HG02763 (cell line): ENCODE measurements around the gene ZNF628.
"Not testable (repeated sequence)": the region's sequence is repeated elsewhere in the genome, so short reads cannot be mapped to it uniquely, and the experiment has no call there.

Experiments used
- ATAC-seq: cut with Tn5 transposase; IDR thresholded peaks from one replicate; pipeline ENCODE4 v1.9.1; 2021; ENCODE audit warnings: mild to moderate bottlenecking, moderate library complexity; ENCODE audit not compliant: unreplicated experiment

The ZNF628 gene

DNA sequence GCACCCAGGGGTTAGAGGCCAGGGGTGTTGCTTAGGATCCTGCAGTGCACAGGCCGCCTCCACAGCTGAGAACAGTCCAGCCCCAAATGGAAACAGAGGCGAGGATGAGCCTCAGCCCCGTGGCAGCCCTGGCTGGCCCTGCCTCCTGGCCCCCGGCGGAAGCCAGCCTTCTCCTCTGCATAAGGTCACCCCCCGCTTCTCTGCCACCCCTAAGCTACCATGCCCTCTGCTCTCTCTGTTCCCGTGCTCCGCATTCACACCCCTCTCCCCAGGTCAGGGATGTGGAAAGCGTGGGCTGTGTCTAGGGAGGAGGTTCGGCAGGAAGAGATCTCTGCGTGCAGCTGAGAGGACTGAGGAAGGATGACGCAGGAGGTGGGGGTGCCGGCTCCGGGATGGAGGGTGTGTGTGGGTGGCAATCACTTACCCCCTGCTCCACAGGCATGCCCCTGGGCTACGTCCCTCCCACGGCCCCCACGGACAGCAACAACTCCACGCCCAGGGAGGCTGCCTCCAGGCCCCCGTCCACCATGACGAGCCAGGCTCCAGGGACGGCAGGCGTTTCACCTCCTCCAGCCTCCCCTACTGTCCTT, 17.9 kb downstream of the ZNF628 start:
- ATAC-seq = no peak

DNA sequence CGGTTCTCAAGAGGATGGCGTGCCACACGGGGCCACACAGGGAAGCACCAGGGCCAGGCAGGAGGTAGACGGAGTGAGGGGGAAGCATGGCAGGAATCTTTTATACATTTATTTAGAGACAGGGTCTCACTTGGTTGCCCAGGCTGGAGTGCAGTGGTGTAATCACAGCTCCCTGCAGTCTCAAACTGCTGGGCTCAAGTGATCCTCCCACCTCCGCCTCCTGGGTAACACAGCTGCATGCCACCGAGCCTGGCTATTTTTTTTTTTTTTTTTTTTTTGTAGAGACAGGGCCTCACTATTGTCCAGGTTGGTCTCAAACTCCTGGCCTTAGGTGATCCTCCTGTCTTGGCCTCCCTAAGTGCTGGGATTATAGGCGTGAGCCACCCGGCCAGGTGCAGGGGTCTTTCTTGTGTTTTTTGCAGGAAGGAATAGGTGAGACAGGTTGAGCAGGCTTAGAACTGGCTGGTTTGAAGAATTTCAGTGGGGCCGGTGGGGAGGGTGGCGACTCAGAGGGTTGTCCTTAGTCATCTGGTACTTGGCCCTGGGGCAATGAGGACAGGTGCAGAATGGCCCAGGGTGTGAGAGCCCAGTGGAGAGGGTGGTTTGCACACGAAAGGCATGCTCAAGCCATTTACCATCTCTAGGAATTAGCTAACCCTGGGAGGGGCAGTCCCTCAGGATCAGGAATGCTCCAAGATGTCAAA, 19.4 kb downstream of the ZNF628 start:
- ATAC-seq = no peak

DNA sequence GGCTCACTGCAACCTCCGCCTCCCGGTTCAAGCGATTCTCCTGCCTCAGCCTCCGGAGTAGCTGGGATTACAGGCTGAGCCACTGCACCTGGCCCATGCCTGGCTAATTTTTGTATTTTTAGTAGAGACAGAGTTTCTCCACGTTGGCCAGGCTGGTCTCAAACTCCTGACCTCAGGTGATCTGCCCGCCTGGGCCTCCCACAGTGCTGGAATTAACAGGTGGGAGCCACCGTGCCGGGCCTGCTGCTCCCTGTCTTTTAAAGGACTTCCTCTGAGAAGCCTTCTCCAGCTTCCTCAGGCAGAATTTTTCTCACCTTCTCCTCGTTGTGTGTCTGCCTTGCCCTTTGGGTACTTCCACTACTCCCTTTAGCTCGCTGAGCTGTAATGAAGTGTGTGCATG, 20.4 kb downstream of the ZNF628 start:
- ATAC-seq = not testable (repeated sequence)

DNA sequence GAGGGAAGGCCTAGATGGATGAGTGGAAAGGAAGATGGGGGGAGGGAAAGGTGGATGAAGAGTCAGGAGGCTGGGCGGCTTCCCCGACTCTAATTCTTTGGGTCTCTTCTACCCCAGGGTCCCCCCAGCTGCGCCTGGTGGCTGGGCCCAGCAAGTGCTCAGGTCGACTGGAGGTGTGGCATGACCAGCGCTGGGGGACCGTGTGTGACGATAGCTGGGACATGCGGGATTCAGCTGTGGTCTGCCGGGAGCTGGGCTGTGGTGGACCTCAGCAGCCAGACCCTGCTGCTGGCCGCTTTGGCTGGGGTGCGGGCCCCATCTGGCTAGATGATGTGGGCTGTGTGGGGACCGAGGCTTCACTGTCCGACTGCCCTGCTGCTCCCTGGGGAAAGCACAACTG, 21.3 kb downstream of the ZNF628 start:
- ATAC-seq = no peak

DNA sequence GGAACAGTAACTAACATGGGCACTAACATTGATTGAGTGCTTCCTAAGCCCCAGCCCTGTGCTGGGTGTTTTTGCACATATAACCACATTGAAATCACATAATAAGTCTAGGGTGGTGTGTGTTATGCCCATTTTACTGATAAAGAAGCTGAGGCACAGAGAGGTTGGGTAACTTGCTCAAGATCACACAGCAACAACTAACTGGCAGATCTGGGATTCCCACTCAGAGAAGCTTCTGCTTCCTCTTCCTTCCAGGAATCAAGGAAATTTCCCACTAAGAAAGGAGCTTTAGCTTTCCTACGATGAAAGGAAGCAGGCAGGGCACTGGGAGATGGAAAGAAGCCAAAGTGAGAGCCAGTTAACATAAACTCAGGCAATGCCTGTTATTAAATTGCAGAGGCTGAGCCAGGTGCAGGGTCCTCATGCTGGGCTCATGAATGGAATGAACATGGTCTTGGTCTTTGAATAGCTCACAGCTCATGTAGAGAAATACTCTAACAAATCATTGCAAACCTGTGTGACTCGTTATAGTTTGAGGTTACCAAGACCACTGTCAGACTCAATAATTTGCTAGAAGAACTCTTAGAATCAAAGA, 21.9 kb downstream of the ZNF628 start:
- ATAC-seq = no peak

DNA sequence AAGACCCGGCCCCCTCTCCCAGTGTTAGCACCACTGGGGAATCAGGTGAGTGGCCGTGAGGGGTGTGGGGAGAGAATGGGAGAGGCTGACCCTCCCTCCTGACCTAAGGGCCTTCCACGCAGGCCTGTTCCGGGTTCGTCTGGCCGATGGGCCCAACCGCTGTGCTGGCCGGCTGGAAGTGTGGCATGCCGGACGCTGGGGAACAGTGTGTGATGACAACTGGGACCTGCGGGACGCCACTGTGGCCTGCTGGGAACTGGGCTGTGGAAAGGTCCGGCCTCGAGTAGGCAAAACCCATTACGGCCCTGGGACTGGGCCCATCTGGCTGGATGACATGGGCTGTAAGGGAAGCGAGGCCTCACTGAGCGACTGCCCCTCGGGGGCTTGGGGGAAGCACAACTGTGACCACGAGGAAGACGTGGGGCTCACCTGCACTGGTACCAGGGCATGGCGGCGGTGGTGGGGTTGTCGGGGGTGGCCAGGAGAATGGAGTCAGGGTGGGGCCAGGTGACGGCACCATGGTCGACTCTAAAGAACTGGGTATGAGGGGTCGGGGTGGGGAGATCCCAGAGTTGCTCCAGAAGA, 24.0 kb downstream of the ZNF628 start:
- ATAC-seq = no peak

DNA sequence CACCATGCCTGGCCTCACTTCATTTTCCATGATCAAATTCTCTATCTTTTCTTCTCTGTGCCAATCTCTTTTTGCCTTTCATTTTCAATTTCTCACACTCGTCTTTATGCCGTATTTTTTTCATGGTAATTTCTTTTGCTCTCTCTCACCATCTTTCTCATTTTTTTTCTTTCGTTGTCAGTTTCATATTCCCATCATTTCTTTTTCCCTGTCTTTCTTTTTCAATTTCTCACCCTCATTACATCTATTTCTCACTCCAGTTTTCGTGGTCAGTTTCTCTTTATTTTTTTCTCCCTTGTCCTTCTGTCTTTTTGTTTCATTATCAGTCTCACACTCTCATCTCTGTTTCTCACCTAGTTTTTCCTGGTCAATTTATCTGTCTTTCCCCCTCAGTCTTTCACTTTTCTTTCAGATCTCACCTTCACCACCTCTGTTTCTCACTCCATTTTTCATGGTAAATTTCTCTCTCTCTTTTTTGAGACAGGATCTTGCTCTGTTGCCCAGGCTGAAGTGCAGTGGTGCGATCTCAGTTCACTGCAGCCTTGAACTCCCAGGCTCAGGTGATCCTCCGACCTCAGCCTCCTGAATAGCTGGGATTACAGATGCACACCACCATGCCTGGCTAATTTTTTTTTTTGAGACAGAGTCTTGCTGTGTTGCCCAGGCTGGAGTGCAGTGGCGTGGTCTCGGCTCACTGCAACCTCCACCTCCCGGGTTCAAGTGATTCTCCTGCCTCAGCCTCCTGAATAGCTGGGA, 26.0 kb downstream of the ZNF628 start:
- no peak for ATAC-seq

DNA sequence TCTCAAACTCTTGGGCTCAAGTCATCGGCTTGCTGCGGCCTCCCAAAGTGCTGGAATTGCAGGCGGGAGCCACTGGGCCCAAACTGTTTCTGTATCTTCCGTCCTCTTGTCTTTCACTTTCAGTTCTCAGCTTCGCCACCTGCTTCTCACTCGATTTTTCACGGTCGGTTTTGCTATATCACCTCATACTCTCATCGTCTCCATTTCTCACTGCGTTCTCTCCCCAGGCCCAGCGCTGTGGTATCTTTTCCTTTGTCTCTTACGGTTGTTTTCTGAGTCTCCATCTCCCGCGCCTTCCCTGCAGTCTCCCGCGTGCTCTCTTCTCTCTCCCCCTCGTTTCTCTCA, 26.7 kb downstream of the ZNF628 start:
- ATAC-seq = no peak

DNA sequence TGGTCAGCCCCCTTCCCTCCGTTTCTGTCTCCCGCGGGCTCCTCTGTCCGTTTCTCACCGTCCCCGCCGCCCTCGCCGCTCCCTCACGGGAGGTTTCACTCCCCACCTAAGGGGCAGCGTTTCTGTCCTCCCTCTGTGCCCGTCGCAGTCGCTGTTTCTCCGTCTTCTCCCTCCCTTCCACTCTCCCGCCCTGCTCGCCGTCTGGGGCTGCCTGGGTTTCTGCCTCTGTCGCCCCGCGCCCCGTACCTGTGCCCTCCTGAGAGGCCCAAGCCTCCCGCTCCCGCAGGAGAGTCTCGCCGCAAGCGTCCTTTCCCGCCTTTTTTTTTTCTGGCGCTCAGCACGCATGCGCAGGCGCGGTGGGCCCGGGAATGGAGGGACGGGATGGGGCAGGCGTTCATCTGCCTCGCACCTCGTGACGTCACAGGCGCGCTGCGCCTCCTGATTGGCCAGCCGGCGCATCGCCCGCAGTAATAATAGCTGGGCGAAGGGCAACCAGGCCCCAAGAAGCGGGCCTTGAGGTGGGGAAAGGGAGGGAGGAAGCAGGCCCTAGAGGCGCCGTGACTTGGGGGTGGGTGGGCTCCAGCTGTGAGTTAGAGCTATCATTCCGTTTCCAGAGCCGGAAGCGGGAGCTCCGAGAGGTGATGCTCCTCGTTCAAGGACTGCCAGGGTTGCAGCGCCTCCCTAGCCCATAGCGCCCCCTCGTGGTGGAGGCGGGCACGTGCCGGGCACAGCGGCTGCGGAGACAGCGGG, 27.3 kb downstream of the ZNF628 start:
- peak; percentile 89 for ATAC-seq

DNA sequence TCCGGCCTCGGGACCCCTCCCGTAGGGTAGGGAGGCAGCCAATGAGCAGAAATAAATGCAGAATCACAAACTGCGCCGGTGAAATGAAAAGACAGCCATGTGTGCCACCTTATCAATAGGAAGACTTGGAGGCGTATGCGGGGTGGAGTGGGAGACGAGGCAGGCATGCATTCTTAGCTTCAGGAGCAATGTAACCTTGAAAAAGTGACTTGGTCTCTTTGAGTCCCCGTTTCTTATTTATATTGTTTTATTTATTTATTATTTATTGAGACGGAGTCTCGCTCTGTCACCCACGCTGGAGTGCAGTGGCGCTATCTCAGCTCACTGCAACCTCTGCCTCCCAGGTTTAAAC, 27.8 kb downstream of the ZNF628 start:
- no peak for ATAC-seq

DNA sequence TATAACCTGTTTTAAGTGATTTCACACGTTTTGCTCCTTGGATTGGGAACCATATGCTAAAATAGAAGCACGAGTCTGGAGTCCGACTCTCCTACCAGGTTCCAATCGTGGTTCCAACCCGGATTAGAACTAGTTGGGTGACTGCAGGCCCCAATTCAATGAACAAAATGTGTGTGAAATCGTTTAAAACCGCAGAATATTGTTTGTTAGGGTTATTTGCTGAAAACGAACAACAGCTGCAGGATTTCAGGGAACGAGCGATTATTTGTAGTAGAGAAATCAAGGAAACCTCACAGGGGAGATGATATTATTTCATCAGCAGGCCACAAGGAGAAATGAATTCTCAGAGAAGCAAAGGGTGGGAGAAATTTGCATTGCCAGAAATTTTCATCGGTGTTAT, 28.6 kb downstream of the ZNF628 start:
- ATAC-seq = no peak

DNA sequence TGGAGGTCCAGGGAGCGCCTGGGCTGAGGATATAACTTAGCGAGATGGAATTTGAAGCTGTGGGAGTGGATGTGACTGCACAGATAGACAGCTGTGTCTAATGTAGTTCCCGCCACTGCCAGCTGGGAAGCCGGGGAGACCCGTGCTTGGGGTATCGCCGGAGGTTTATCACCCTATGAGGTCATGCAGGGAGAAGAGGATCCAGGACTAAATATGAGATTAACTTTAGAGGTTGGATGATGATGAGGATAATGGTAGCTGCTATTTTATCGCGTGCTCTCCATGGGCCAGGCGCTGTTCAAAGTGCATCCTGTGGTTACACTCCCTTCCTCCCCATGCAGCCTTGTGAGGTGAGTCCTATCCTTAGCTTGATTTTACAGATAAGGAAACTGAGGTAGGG, 31.7 kb downstream of the ZNF628 start:
- ATAC-seq = no peak

DNA sequence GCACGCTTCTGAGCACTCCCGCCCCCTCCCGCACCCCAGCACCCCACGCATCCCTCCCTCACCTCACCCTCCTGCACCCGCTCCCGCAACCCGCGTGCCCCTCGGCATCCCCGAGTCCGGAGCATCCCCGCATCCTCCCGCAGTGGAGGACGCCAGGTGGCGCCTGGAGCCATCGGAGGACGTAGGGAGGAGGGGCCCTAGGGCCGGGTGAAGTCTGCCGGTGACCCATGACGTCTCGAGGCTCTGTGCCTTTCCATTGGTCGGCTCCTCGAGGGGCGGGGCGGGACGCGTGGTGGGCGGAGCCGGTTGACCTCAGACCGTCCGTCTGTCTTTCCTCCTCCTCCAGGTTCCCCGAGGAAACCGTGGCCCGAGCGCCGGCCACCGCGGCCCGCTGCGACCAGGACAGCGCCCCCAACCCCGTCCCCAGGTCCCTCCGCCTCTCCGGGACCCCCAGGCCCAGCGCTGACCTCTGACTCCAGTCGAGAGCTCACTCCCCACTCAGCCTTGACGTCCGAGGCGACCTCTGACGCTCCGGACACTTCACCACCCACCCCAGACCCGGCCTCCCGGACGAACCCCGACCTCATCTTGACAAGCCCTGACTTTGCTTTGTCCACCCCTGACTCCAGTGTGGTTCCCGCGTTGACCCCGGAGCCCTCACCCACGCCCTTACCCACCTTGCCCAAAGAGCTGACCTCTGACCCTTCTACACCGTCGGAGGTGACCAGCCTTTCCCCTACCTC, 40.6 kb downstream of the ZNF628 start:
- ATAC-seq = peak; percentile 98

DNA sequence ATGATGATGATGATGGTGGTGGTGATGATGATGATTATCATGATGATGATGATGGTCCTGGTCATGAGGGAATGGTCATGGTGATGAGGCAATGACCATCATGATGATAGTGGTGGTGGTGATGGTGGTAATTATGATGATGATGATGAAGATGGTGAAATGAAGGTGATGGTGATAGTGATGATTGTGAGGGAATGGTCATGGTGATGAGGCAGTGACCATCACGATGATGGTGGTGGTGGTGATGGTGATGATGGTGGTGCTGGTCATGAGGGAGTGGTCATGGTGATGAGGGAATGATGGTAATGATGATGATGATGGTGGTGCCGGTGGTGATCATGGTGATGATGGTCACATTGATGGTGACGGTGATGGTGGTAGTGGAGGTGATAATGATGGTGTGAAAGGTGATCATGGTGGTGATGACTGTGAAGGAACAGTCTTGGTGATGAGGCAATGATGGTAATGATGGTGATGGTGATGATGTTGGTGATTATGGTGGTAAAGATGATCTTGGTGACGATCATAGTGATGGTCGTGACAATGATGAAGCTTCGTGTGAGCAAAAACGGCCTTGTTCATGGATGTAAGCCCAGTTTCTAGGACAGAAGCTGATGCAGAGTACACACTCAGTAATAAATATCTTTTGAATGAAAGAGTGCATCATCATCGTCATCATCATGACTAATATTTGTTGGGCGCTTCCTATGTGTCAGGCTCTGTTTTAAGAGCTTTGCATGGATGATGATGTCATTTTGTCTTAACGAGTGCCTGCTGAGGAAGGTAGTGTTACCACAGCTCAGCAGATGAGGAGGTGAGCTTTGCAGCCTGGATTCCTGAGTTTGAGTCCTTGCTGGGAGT, 43.3 kb downstream of the ZNF628 start:
- ATAC-seq = no peak

DNA sequence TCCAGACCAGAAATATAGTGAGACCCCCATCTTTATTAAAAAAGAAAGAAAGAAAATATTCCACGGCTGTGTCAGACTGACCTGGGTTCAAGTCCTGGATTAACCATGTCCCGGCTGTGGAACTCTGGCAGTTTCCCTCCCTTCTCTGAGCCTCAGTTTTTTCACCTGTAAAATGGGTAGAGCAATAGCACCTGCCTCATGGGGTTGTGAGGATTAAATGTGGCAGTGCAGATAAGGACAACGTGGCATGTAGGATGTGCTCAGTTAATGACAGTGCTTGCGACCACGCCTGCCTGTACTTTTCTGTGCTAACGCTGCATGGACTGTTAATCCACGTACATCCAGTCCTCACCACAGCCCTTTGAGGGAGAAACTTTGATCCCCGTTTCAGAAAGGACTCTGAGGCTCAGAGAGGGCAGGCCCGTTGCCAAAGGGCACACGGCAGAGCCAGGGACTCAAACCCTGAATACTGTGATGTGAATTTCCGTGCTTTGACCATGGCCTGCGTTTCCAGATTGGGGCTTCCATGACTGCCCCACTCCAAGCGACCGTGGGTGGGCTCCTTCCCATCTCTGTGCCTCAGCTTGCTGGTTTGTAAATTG, 44.4 kb downstream of the ZNF628 start:
- no peak for ATAC-seq

DNA sequence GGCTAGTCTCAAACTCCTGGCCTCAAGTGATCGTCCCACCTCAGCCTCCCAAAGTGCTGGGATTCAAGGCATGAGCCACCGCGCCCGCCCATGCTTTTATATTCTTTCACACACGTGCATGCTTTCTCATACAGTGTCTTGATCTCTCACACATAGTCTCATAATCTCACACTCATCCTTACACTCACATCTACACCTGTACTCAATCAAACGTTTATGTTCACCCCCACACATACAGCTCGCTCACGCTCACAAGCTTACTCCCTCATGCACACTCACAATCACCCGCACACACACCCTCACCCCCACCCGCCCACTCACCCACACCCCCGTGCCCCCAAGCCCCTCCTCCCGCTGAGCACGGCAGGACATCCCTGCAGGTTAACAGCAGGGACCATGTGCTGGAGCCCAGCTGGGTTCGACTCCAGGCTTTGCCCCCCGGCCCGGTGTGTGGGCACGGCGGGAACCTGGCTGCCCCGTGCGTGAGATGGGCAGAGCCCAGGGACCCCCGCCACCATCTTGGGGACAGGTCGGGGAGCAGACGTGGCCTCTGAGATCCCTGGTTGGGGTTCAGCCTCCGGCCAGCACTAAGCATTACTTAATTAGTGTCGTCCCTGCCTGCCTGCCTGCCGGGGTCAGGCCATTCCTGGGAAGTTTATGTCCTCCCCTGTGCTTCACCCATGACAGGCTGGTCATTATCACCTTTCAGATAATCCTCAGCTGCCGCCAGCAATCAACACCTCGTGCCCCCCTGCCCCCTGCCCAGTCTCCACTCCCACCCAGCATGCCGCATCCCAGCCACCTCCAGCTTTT, 49.1 kb downstream of the ZNF628 start:
- no peak for ATAC-seq

DNA sequence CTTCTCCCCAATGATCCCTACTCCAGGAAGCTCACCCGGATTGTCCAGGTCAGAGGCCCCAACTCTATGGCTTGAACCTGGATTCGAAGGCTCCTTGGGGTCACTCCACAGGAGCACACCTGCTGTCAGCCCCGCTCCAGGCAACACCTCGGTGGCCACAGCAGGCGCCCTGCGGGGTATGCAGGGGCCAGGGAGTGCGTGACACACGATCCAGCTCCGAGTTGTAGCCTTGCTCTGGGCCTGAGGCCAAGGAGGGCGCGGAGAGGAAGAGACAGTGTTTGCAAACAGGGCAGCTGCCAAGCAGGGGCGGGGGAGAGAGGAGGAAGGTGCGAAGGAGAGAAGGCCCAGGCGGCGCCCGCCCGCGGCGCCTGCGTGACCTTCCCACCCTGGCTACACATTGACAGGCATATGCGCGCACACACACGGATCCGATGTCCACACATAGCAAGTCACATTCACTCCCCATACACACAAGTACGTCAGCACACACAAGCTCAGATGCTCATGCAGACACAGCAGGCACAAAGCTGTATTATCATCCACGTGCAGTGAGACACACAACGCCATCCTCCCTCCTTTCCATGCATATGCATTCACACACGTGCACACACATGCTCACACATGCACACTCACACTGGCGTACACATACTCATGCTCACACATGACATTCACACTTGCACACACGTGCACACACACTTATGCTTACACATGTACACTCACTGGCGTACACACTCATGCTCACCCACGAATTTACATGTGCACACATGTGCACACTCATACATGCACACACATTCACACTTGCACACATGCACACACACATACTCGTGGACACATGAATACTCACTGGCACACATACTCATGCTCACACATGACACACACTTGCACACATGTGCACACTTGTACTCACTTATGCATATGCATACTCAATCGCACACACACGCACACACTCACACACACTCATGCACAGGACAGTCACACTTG, 50.1 kb downstream of the ZNF628 start:
- no peak for ATAC-seq
